Endothelial cell of umbilical vein (primary cell): ENCODE data around the gene PRC1. TPM values are rescaled to one million over a fixed set of nuclear protein-coding genes. Genes with fewer than 3 reads are reported as not detected.

Experiments
- BruUV-seq: library from RNA; stranded (reverse); fragments of 400-500 nt; replicated peaks from 2 replicates; lab custom pipeline; 2021; lab: Mats Ljungman, UMichigan
- CTCF ChIA-PET: fragments of 300-600, 350-600 bp; sonication (Branson Sonifier 250); formaldehyde crosslinking; loops from one replicate; lab custom pipeline; 2021; ENCODE audit warnings: antibody characterized with exemption, inconsistent platforms; lab: Charles Lee
- POLR2A ChIA-PET: fragments of 300-600, 350-600 bp; sonication (Branson Sonifier 250); formaldehyde crosslinking; loops from one replicate; lab custom pipeline; 2021; ENCODE audit warnings: antibody characterized with exemption, inconsistent platforms; lab: Charles Lee
- DNase-seq: peaks from one replicate; pipeline ENCODE4 v3.0.0-alpha.2; 2011; ENCODE audit warnings: low read depth, low spot score
- FAIRE-seq: peaks from 2 replicates; lab custom pipeline; 2011; peaks lifted over from hg19 to GRCh38; lab: Jason Lieb, UNC
- H2AFZ ChIP-seq: 2 replicates; pipeline ENCODE4 v1.6.0; 2012; ENCODE audit warnings: low read depth, low read length, control low read depth, inconsistent platforms
- H3K27ac ChIP-seq: 2 replicates; pipeline ENCODE4 v1.5.1; 2011; ENCODE audit warnings: low read depth, mild to moderate bottlenecking, control low read depth, low read length, moderate library complexity; ENCODE audit not compliant: insufficient read depth
- H3K27me3 ChIP-seq, 2 experiments: 2 replicates each; pipeline versions ENCODE4 v1.6.0 to v1.6.1; 2011; ENCODE audit warnings: low read length in 2 of 2, mixed read lengths in 1 of 2; ENCODE audit not compliant: control insufficient read depth in 2 of 2, insufficient read depth in 2 of 2
- H3K36me3 ChIP-seq, 2 experiments: 2 replicates in 1 of 2; 3 replicates in 1 of 2; pipeline ENCODE4 v1.5.1; 2011; ENCODE audit warnings: low read length in 2 of 2, mild to moderate bottlenecking in 1 of 2, moderate library complexity in 1 of 2; ENCODE audit not compliant: control insufficient read depth in 2 of 2, insufficient read depth in 2 of 2; ENCODE audit errors: extremely low read depth in 1 of 2
- H3K4me1 ChIP-seq: 3 replicates; pipeline ENCODE4 v1.5.1; 2011; ENCODE audit warnings: mild to moderate bottlenecking, low read length; ENCODE audit not compliant: control insufficient read depth, insufficient read depth; ENCODE audit errors: extremely low read depth
- H3K4me2 ChIP-seq: 2 replicates; pipeline ENCODE4 v1.6.1; 2011; ENCODE audit warnings: low read length, control low read depth, mixed read lengths; ENCODE audit not compliant: insufficient read depth
- H3K4me3 ChIP-seq, 3 experiments: fragments of 200-600 bp in 1 of 3; sonication (generic), shearing (Covaris generic) in 1 of 3; replicated peaks in 1 of 3; 2 replicates each; pipeline ENCODE4 v1.5.1; 2011 to 2016; ENCODE audit warnings: control low read depth in 3 of 3, low read length in 3 of 3, mild to moderate bottlenecking in 2 of 3, inconsistent platforms in 1 of 3, low read depth in 1 of 3, moderate library complexity in 1 of 3; ENCODE audit not compliant: insufficient read depth in 1 of 3
- H3K79me2 ChIP-seq: 2 replicates; pipeline ENCODE4 v1.6.0; 2012; ENCODE audit warnings: low read length, inconsistent platforms; ENCODE audit not compliant: control insufficient read depth, insufficient read depth
- H3K9ac ChIP-seq: replicated peaks from 2 replicates; pipeline ENCODE3; 2011; ENCODE audit warnings: low read length, control low read depth; ENCODE audit not compliant: insufficient read depth; ENCODE audit errors: extremely low read depth
- H3K9me1 ChIP-seq: replicated peaks from 3 replicates; pipeline ENCODE4 v1.6.0; 2011; ENCODE audit warnings: mild to moderate bottlenecking, low read length; ENCODE audit not compliant: control insufficient read depth, insufficient read depth; ENCODE audit errors: extremely low read depth
- H3K9me3 ChIP-seq: replicated peaks from 2 replicates; pipeline ENCODE4 v1.5.1; 2012; ENCODE audit warnings: low read length, inconsistent platforms; ENCODE audit not compliant: control insufficient read depth, insufficient read depth
- H4K20me1 ChIP-seq: replicated peaks from 2 replicates; pipeline ENCODE3; 2011; ENCODE audit warnings: mild to moderate bottlenecking, low read length; ENCODE audit not compliant: control insufficient read depth, insufficient read depth; ENCODE audit errors: extremely low read depth
- EZH2 ChIP-seq: IDR thresholded peaks from 2 replicates; pipeline ENCODE4 v1.6.1; 2012; ENCODE audit warnings: borderline replicate concordance, low read depth, mild to moderate bottlenecking, moderate library complexity, low read length, inconsistent platforms; ENCODE audit not compliant: severe bottlenecking
- FOS ChIP-seq: IDR thresholded peaks from 2 replicates; pipeline ENCODE4 v1.6.1; 2011; ENCODE audit warnings: mild to moderate bottlenecking, low read length, moderate library complexity, borderline replicate concordance; ENCODE audit not compliant: insufficient read depth
- GATA2 ChIP-seq: IDR thresholded peaks from 2 replicates; pipeline ENCODE4 v1.7.0; 2011; ENCODE audit warnings: low read depth, mild to moderate bottlenecking, moderate library complexity, mixed read lengths, low read length; ENCODE audit not compliant: insufficient read length, insufficient read depth
- JUN ChIP-seq: IDR thresholded peaks from 2 replicates; pipeline ENCODE4 v1.6.1; 2011; ENCODE audit warnings: borderline replicate concordance, low read depth; ENCODE audit not compliant: insufficient read length, insufficient read depth
- MYC ChIP-seq: IDR thresholded peaks from one replicate; pipeline ENCODE4 v1.6.1; 2011; ENCODE audit warnings: mild to moderate bottlenecking, low read depth, low read length
- POLR2A ChIP-seq: IDR thresholded peaks from 2 replicates; pipeline ENCODE4 v1.6.1; 2012; ENCODE audit warnings: low read depth, mild to moderate bottlenecking, control low read depth, low read length
- POLR2AphosphoS5 ChIP-seq: IDR thresholded peaks from 2 replicates; pipeline ENCODE4 v1.6.1; 2012; ENCODE audit warnings: low read depth, mild to moderate bottlenecking, control low read depth, low read length, moderate library complexity; ENCODE audit not compliant: insufficient read depth
- dilution Hi-C: fragments of 300-500 bp; cut with MboI; formaldehyde crosslinking; loops from one replicate; pipeline ENCODE4 v1.15.0; 2019; ENCODE audit warnings: low sequenced_read_pairs; ENCODE audit not compliant: extremely low pct_ligation_motif_present
- intact Hi-C: fragments of 100-400 bp; cut with micrococcal nuclease; formaldehyde crosslinking; loops from one replicate; pipeline ENCODE4 v1.10.0; 2022
- polyA plus RNA-seq, 4 experiments: library from polyadenylated mRNA; depleted of rRNA in 3 of 4; stranded (reverse) in 3 of 4; unstranded in 1 of 4; fragments of >200 nt; gene quantifications; 2 replicates each; pipeline versions ENCODE4 v1.2.1 to v1.2.3, GENCODE V29; 2011 to 2012; ENCODE audit warnings: missing spikeins in 1 of 4
- total RNA-seq: library from RNA; stranded (reverse); gene quantifications from 2 replicates; pipeline ENCODE4 v1.2.3, GENCODE V29; 2021
- TF ChIP-seq, protein P1 (sequence below), 2 donors: IDR thresholded peaks; 1 replicate in 1 of 2; 2 replicates in 1 of 2; pipeline ENCODE4 v1.5.1; 2011; ENCODE audit warnings: low read length in 2 of 2, mild to moderate bottlenecking in 2 of 2, moderate library complexity in 2 of 2, control low read depth in 1 of 2, inconsistent platforms in 1 of 2, low read depth in 1 of 2; ENCODE audit not compliant: insufficient read depth in 1 of 2; ENCODE audit errors: extremely low read depth in 1 of 2
- TF ChIP-seq, protein P2 (sequence below): IDR thresholded peaks from 2 replicates; pipeline ENCODE4 v1.6.1; 2011; ENCODE audit not compliant: insufficient read depth, insufficient read length

PRC1 gene
- total and polyA plus RNA-seq, 2 donors (not counting 3 experiments of a cell fraction or from before 2014, with no cell fraction given), result 171 to 280 TPM

DNA sequence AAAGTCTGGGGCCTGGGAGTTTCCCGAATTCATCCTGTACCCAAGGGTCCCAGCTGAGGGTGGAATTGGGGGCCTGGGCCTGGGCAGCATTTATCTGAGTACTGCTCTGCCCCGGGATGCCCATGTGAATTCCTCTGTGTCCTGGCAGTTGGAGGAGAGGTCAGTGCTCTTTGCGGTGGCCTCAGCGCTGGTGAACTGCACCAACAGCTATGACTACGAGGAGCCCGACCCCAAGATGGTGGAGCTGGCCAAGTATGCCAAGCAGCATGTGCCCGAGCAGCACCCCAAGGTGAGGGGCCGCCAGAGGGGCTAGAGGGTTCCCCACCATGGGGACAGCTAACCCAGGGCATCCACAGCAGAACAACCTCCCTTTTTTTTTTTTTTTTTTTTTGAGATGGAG lies 45.8 kb downstream of the PRC1 start:
- no TSS peak for BruUV-seq

More for the DNA sequence above, 45.8 kb downstream of the PRC1 start:
- FAIRE-seq (no peak), DNase-seq (no peak)
- intact Hi-C loops, result no loop called here
- CTCF ChIA-PET, result interaction anchor here (2.3 to 2.8 kb wide), 2 partner anchors 8 to 15 kb away, joined by 24 to 29 read pairs; partner anchors contain the start of genes HDDC3 and UNC45A
- H4K20me1 ChIP-seq, result no peaks in the 10 kb centered on the region
- no peaks in the 10 kb centered on the region for H3K27me3 ChIP-seq
- no peak overlapping the region for H3K4me3 ChIP-seq
- no peaks in the 10 kb centered on the region for H3K79me2 ChIP-seq
- dilution Hi-C loops, result no loop called here
- peaks cover 10% of the 10 kb centered on the region for H3K4me1 ChIP-seq
- H3K9me3 ChIP-seq, result no peaks in the 10 kb centered on the region
- no peak overlapping the region for H3K27ac ChIP-seq
- peaks cover 19 to 65% of the 10 kb centered on the region in 2 experiments for H3K36me3 ChIP-seq
- TF ChIP-seq POLR2AphosphoS5 (no peak), POLR2A (no peak), EZH2 (no peak), GATA2 (no peak), JUN (no peak), MYC (no peak), FOS (no peak)
- TF ChIP-seq, protein P1, sequence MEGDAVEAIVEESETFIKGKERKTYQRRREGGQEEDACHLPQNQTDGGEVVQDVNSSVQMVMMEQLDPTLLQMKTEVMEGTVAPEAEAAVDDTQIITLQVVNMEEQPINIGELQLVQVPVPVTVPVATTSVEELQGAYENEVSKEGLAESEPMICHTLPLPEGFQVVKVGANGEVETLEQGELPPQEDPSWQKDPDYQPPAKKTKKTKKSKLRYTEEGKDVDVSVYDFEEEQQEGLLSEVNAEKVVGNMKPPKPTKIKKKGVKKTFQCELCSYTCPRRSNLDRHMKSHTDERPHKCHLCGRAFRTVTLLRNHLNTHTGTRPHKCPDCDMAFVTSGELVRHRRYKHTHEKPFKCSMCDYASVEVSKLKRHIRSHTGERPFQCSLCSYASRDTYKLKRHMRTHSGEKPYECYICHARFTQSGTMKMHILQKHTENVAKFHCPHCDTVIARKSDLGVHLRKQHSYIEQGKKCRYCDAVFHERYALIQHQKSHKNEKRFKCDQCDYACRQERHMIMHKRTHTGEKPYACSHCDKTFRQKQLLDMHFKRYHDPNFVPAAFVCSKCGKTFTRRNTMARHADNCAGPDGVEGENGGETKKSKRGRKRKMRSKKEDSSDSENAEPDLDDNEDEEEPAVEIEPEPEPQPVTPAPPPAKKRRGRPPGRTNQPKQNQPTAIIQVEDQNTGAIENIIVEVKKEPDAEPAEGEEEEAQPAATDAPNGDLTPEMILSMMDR (IDR thresholded peaks at IDR 0.05; ENCODE audit: extremely low read depth in 1 of 2, insufficient read depth in 1 of 2, low read depth in 1 of 2, low read length in 2 of 2), result no peak
- TF ChIP-seq, protein P2, sequence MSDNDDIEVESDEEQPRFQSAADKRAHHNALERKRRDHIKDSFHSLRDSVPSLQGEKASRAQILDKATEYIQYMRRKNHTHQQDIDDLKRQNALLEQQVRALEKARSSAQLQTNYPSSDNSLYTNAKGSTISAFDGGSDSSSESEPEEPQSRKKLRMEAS, result no peak
- H3K9ac ChIP-seq, result no peak overlapping the region
- no peaks in the 10 kb centered on the region for H3K9me1 ChIP-seq
- H2AFZ ChIP-seq, result no peak overlapping the region
- no peak overlapping the region for H3K4me2 ChIP-seq
- POLR2A ChIA-PET, result no interaction called here
